CD4-positive, alpha-beta T cell treated with Interleukin-10 for 1 hour (primary cell): ENCODE measurements around the gene KATNB1.
A peak's percentile ranks its signal among the peaks of the same experiment; 100 is the strongest.

ENCODE experiments used
- DNase-seq: peaks from one replicate; pipeline ENCODE4 v3.0.0-alpha.2; 2020

Gene KATNB1, protein sequence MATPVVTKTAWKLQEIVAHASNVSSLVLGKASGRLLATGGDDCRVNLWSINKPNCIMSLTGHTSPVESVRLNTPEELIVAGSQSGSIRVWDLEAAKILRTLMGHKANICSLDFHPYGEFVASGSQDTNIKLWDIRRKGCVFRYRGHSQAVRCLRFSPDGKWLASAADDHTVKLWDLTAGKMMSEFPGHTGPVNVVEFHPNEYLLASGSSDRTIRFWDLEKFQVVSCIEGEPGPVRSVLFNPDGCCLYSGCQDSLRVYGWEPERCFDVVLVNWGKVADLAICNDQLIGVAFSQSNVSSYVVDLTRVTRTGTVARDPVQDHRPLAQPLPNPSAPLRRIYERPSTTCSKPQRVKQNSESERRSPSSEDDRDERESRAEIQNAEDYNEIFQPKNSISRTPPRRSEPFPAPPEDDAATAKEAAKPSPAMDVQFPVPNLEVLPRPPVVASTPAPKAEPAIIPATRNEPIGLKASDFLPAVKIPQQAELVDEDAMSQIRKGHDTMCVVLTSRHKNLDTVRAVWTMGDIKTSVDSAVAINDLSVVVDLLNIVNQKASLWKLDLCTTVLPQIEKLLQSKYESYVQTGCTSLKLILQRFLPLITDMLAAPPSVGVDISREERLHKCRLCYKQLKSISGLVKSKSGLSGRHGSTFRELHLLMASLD

DNA sequence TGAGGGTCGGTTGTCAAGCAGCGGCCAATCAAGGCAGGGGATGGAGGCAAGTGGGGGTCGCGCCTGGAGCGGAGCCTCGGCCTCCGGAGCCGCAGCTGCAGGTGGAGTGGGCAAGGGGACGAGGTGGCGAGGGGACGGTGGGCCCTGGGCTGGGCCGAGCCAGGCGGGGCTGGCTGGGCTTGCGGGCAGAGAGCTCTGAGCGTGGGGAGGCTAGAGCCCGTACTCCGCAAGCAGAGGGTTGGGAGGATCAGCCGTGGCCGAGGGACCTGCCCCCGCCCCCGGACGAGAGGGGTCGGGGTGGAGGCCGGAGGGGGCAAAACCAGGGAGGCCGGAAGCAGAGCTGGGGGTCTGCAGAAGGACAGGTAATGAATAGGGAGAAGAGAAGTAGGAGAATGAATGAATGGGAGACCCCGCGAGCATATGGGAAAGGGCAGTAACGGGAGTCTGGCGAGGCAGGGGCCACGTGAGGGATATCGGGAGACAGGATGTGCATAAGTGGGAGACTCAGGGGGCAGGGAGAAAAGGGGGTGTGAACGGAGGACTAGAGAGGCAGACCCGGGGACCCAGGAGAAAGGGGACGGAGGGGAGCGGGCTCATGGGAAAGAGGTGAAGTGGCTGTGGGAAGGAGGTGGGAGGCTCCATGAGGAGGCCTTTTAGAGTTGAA, at the start of gene KATNB1:
Gene KATNB1 (plus strand): TSS at position 16 of the 664 bp plus-strand sequence. CDS start 1,474 bp downstream, outside the sequence.
- DNase-seq, result no peak

DNA sequence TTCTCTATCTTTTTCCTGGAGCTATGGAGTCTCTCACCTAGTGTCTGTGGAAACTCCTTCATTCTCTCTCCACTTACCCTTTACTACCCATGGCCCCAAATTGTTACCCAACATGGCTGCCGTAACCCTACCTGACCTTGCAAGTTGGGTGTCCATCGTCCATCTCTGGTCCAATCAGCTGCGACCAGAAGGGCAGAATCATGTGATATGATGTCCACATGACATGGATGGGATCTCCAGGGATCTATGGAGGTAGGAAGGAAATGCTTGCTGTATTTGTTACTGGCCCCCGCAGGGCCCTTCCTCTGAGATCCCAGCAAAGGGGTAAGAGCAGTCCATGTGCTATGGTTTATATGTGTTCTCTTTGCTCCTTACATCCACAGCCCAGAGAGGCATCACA, 49.0 kb upstream of the KATNB1 start:
- no peak for DNase-seq

DNA sequence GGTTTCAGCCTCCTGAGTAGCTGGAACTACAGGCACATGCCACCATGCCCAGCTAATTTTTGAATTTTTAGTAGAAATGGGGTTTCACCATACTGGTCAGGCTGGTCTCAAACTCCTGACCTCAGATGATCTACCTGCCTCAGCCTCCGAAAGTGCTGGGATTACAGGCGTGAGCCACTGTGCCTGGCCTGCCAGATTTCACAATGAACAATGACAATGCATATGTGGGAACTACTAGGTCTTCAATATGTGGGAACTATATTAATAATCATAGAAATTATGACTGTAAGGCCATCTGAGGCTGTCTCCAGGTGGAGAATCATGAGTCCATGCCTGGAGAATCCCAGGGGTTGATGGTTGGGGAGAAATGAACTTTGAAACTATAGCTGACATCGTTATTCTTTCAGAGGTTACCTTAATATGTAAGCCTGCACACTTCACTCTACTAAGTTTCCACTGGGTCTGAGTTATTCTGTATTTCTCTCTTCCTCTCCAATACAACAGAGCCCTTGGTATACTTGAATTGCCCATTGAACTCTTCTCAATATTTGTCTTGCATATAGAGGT, 48.1 kb upstream of the KATNB1 start:
- no peak for DNase-seq

DNA sequence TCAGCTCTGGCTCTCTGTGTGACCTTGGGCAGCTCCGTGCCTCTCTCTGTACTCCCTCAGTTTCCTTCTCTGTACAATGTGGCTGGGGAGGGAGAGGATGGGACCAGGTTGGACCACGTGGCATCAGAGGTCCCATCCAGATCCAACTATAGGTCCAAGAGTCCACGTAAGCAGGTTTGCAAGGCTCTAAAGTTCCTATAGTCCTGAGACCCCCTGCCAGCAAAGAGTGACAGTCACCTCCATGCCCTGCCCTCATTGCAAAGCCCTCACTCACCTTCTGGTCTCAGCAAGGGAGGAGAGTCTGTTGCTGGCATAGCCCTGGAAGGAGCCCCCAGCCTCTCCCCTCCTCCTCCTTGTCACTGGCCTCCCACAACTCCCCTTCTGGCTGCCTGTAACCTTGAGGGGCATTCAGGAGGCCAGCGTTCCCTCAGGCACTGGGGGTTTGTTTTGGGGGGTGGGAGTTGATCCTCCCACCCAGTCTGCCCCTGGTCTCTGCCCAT, 47.0 kb upstream of the KATNB1 start:
- no peak for DNase-seq

DNA sequence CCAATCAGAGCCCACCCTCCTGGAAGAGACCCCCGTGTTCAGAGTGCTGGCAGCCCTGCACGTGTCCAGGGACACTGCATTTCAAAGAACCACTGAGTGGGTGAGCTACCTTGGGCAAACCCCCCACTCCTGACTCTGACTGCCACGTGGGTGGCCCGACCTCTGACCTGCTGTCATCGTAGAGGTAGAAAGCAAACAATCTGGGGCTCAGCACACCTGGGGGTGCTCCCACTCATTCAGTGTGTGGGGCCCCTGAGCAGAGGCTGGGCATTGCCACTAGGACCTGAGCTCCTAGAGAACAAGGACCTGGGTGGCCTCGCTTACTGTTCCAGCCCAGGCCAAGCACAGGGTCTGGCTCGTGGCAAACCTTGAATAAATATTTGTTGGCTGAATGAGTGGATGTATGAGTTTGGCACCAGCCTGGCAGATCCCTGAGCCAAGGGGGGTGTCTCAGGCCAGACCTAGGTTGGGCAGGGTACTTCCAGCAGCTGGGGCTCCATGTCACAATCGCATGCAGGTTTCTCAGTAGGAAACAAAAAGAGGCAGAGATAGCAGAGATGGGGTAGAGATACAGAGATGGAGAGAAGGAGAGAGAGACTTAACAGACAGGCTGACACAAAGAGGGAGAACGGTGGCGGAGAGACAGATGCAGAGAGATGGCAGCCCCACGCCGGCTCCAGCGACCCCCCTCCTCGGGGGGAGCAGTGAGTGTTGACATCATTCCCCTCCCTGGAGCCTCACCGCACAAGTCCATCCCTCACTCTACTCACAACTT, 46.4 kb upstream of the KATNB1 start:
- no peak for DNase-seq

DNA sequence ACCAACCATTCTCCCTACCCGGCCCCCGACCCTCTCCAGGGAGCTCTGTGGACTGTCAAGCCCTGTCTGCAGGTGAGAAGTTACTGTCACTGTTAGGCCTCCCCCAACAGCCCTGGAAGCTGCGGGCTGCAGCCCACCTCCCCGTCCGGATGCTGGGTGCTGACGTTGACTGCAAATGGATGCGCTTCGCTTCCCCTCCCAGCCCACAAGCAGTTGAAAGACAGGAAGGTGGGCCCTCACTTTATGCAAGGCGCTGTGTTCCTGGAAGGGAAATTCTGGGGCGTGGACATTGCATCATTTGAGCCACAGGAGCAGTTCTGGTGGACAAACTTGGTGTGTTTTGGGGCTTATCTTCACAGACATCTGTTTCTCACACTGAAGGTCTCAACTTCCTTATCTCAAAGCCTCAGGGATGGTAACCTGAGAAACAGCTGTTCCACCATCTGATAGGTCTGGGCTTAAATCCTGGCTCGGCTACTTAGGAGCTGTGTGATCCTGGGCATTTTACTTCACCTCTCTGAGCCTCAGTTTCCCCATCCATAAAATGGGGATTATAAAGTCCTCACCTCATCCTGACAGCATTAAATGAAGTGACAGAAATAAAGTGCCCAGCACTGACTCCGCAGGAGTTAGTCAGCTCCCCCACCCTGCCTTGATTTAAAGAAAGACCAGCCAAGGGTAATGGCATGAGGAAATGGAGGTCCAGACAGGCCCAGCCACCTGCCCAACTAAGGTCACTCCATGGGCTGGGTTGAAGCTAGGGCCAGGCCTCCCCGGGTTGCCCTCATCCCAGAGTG, 45.6 kb upstream of the KATNB1 start:
- DNase-seq, result peak; percentile 57

DNA sequence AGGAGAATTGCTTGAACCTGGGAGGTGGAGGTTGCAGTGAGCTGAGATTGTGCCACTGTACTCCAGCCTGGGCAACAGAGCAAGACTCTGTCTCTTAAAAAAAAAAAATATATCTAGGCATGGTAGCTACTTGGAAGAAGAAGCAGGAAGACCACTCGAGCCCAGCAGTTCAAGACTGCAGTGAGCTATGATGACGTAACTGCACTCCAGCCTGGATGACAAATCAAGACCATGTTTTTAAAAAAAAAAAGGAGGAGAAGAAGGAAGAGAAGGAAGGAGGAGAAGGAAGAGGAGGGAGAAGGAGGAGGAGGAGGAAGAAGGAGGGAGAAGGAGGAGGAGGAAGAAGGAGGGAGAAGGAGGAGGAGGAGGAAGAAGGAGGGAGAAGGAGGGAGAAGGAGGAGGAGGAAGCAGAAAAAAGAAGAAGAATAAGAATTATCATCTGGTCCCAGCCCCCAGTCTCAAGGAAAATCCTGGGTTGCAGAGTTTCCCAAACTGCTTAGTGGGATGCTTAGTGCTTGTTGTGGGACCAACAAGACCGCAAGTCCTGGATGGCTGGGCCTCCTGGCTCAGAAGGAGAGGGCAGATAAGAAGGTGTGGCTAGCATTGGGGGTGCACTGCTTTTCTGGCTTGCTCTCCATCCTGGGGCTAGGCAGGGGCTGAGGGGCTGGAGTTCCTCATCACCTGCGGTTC, 44.6 kb upstream of the KATNB1 start:
- DNase-seq, result no peak

DNA sequence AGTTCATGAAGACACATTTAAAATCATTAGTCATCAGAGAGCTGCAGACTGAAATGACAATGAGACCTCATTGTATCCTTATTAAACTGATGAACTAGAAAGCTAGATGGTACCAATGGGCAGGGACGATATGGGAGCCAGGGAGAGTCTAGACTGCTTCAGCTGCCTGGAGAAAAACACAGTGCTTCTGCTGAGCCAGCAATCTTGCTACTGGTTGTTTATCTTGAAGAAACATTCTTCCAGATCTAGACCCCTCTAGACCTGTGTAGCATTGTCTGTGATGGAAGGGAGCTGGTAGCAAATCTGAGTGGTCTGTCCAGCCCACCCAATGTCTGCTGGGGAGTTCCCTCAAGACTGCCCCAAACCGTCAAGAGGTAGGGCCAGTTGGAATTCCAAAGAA, 42.9 kb upstream of the KATNB1 start:
- DNase-seq, result no peak

DNA sequence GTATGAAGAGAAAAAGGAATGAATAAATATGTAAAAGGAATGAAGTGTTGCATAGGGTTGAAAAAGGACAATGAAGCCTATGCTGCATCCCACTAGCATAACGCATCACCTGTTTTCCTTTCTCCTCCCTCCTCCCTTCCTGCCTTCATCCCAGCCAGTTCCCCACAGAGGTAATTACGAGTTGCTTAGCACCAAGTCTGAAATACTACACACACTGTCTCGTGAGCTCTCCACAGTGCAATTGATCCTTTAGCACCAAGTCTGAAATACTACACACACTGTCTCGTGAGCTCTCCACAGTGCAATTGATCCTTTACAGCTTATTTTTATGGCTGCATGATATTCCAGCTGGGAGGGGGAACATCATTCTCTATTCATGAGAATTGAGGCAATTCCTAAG, 42.0 kb upstream of the KATNB1 start:
- no peak for DNase-seq

DNA sequence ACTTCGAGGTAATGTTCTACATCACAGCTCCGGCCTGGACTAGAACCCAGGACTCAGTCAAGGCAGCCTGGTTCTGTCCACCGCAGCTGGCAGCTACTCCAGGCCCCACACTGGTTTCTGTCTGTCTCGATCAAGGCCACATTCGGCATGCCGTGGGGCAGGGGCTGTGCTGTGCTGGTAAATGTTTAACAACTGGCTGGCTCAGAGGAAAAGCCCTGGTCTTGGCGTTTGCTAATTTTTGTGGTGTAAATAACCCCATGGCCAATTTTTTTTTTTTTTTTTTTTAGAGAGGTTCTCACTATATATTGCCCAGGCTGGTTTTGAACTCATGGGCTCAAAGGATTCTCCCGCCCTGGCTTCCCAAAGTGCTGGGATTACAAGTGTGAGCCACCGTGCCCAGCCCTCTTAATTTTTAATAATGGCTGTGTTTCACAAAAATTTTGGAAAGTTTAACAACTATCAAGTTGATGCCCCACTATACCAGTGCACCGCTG, 41.3 kb upstream of the KATNB1 start:
- no peak for DNase-seq

DNA sequence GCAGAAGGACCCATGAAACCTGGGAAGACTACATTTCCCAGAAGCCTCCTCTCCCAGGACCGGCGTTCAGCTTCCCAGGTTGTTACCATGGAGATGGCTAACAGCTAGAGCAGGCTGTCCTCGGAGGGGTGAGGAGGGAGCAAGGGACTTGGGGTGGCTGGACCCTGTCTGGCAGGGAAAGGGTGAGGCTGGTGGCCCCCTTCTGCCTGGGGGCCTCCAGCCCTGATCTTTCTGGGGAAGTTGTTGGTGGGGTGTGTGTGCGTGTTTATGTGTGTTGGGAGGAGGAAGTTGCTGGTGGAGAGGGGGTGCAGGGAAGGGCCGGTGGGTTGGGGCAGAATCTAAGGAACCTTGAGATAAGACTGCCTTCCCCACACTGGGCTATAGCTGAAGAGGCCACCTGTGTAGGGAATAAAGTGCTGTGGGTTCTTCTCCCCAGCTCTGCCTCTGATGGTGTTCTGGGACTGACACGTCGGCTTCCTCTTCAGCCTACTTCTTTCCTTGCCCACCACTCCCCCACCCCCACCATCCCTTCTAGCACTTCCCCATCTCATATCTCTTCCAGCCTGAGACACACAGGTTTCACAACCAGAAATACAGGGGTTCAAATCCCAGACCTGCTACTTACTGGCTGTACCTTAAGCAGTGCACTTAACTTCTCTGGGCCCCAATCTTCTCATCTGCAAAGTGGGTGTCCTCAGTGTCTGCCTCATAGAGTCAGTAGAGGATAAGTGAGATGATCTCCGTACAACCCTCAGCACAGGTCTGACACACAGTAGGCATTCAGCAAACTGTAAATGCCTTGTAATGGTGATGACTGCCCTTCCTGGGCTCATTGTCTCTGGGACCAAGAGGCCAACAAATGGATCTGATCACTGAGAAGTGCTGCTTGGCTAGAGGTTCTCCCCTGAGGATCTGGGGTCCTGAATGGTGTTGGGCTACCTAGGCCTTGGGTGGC, 40.6 kb upstream of the KATNB1 start, which contains the start of gene DRC7:
Gene DRC7 (plus strand): TSS at position 82 of the 955 bp plus-strand sequence. CDS start 3,144 bp downstream, outside the sequence.
- DNase-seq, result peak; percentile 41

DNA sequence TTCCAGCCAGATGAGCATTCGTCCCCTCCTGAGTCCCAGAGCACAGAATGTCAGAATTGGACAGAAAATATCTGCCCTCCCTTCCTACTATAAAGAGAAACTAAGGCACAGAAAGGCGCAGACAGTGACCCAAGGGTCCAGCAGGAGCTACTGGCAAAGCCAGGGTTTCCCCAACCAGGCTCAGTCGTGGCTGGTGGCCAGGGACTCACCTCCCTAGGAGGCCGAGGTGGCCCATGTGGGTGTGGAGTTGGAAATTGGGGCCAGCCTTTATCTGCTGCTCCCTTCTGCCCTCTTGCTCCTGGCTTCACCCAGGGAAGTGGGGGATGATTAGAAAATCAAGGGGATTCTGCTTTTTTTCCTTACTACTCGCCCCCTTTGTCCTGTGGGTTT, 39.9 kb upstream of the KATNB1 start:
- DNase-seq, result no peak

DNA sequence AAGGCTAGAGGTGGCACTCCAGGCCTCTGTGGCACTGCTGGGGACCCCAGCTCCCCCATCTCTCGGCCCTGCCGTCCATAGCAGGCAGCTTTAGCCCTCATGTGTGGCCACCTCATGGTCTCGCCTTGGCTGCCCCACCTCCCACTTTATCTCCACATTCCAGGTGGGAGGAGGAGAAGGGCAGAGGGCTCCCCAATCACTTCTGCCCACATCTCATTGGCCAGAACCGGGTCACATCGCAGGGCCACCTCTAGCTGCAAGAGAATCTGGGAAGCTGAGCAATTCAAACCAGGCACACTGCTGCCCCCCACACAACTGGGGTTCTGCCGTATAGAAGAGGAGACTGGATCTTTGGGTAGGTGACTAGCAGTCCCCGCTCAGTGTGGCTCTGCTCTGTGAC, 39.3 kb upstream of the KATNB1 start:
- DNase-seq, result no peak

DNA sequence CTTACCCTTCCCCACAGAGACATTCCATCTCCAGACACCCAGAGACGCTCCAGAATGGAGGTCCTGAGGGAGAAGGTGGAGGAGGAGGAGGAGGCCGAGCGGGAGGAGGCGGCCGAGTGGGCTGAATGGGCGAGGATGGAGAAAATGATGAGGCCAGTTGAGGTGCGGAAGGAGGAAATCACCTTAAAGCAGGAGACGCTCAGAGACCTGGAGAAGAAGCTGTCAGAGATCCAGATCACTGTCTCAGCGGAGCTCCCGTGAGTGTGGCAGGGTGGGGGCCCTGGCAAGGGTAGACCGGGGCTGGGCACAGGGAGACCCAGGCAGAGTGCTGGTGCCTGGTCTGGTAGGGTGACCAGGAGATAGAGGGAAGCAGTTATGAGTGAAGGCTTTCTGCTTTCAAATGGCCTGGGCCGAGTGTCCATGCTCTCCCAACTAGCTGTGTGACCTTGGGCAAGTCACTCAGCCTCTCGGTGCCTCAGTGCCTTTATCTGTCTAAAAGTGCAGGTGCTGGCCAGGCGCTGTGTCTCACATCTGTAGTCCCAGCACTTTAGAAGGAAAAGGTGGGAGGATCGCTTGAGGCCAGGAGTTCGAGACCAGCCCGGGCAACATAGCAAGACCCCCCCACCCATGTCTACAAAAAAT, 37.6 kb upstream of the KATNB1 start:
- no peak for DNase-seq

DNA sequence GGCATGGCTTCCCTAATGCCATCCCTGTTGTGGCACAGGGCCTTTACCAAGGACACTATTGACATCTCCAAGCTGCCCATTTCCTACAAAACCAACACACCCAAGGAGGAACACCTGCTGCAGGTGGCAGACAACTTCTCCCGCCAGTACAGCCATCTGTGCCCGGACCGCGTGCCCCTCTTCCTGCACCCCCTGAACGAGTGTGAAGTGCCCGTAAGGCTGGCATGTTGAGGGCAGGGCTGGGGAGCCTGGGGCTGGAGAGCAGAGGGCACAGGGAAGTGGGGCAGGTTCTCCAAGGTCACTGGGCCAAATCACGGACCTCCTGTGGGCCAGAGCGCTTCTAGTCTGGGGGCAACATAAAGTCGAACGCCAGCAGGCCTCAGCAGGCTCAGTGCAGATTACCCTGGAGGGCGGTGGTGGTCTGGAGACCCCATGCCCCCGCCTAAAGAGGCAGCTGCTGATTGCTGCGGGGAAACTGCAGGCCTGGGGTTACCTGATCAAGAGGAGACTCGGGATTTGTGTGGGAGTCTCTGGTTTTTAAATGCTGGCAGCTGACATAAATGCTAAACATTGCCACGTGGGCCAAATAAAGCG, 36.7 kb upstream of the KATNB1 start:
- DNase-seq, result no peak

DNA sequence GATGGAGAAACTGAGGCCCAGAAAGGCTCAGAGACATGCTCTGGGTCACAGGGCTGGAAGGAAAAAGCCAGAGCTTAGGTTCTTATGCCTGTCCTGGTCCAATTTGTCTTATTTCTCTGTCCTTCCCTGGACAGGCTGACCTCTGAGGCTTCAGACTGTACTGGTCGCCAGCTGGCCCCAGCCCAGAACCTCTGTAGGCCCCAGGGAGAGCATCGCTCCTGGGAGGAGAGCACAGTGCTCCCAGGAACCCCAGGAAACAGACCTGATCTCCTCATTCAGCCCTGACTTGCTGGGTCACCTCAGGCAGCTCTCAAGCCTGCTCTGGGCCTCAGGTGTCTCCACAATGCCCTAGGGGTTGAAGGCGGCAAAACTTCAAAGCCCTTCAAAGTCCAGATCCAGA, 36.1 kb upstream of the KATNB1 start:
- DNase-seq, result no peak

DNA sequence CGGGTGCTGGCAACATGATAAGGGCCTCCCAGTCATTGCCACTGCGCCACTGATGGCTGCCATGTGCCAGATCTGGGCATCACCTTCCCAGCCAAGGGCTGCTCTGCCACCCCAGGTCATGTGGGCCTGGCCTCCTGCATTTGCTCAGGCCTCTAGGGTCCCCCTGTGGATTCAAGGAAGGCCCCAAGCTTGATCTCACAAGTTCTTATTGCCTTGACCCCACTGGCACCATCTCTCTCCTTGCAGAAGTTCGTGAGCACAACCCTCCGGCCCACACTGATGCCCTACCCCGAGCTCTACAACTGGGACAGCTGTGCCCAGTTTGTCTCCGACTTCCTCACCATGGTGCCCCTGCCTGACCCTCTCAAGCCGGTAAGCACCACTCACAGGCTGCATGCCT, 35.7 kb upstream of the KATNB1 start:
- DNase-seq, result no peak

DNA sequence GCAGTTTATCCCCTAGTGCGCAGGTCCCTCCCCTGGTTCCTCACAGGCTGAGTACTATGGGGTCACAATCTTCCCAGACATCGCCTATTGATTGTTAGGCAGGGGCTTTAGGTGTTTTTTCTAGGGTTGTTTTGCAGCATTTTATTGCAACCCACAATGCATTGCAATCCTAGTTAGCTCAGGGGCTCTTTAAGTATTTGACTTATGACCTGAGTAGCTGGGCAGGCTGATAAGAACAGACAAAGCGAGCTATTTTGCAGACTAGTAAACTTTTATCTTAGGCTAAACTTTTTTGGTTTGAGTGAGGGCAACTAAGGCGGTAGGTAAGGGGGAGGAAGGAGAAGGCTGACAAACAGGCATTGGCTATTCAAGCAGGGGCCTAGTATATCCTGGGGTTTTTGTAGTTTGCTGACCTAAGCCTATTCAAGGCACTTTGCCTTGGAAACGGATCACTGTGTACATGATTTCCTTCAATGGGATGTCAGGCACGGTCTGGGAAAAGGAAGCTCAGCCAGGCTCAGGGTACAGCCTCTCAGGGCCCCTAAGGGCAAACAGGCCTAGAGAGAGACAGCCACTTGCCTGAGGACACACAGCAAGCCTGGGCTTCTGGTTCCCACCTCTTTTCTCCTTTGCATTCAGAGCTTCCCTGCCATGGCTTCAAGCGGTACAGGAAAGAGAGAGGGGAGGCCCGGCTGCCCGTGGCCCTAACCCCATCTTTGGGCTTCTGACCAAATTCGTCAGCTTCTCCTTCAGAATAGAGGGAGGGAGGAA, 34.6 kb upstream of the KATNB1 start:
- no peak for DNase-seq
